Panc1 (cell line): ENCODE measurements around the gene HOXC9.

ENCODE experiments used
- POLR2AphosphoS5 ChIP-seq: IDR thresholded peaks from 2 replicates; pipeline ENCODE4 v1.6.1; 2012; ENCODE audit warnings: mild to moderate bottlenecking, low read depth, low read length, moderate library complexity
- SIN3A ChIP-seq: IDR thresholded peaks from 2 replicates; pipeline ENCODE4 v1.6.1; 2012; ENCODE audit warnings: low read depth, mild to moderate bottlenecking, low read length, moderate library complexity, borderline replicate concordance; ENCODE audit not compliant: insufficient read depth
- TF ChIP-seq, protein P1 (sequence below): fragments of 450-650 bp; IDR thresholded peaks from 2 replicates; pipeline ENCODE4 v1.5.1; 2017; ENCODE audit warnings: mild to moderate bottlenecking
- TF ChIP-seq, protein P2 (sequence below), 2 experiments: IDR thresholded peaks; 2 replicates each; pipeline ENCODE4 v1.6.1; 2011 to 2012; ENCODE audit warnings: low read depth in 2 of 2, control low read depth in 1 of 2, low read length in 1 of 2, mild to moderate bottlenecking in 1 of 2, moderate library complexity in 1 of 2; ENCODE audit not compliant: insufficient read depth in 1 of 2

DNA sequence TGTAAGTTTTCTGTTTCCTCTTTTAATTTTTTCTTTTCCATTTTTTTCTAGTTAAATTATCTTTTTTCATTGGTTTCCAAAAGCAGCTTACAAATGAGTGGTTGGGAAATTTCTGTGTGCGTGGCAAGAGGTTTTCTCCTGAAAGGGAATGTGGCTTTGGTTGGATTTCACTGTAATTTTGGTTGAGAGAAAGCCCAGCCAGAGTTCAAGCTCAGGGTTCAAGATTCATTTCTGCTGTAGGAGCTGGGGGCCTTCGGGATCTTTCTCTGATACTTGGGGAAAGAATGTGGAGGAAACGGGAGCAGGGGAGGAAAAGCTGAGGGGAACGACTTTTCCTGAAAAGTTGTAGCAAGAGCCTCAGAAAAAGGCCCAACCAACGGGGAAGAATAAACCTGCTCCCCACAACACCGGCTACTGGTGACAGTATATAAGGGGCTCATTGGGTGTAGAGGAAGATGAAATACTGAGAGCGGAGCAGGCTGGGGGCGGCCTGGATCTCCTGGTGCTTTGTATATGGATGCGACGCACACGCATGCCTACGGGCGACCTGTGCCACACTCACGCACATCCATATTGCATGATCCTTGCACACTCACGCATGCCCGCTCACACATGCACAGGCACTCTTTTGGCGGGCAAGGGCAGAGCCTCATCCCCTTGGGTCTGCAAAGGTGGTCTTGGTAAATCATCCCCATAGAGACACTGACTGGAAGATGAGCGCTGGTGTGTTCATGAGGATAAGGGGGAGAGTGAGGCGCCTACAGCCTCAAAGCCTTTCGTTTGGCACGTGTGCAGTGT lies 13.1 kb upstream of the HOXC9 start:
- TF ChIP-seq, protein P1, sequence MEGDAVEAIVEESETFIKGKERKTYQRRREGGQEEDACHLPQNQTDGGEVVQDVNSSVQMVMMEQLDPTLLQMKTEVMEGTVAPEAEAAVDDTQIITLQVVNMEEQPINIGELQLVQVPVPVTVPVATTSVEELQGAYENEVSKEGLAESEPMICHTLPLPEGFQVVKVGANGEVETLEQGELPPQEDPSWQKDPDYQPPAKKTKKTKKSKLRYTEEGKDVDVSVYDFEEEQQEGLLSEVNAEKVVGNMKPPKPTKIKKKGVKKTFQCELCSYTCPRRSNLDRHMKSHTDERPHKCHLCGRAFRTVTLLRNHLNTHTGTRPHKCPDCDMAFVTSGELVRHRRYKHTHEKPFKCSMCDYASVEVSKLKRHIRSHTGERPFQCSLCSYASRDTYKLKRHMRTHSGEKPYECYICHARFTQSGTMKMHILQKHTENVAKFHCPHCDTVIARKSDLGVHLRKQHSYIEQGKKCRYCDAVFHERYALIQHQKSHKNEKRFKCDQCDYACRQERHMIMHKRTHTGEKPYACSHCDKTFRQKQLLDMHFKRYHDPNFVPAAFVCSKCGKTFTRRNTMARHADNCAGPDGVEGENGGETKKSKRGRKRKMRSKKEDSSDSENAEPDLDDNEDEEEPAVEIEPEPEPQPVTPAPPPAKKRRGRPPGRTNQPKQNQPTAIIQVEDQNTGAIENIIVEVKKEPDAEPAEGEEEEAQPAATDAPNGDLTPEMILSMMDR = no peak
- TF ChIP-seq SIN3A = no peak
- TF ChIP-seq POLR2AphosphoS5 = no peak
- TF ChIP-seq, protein P2, sequence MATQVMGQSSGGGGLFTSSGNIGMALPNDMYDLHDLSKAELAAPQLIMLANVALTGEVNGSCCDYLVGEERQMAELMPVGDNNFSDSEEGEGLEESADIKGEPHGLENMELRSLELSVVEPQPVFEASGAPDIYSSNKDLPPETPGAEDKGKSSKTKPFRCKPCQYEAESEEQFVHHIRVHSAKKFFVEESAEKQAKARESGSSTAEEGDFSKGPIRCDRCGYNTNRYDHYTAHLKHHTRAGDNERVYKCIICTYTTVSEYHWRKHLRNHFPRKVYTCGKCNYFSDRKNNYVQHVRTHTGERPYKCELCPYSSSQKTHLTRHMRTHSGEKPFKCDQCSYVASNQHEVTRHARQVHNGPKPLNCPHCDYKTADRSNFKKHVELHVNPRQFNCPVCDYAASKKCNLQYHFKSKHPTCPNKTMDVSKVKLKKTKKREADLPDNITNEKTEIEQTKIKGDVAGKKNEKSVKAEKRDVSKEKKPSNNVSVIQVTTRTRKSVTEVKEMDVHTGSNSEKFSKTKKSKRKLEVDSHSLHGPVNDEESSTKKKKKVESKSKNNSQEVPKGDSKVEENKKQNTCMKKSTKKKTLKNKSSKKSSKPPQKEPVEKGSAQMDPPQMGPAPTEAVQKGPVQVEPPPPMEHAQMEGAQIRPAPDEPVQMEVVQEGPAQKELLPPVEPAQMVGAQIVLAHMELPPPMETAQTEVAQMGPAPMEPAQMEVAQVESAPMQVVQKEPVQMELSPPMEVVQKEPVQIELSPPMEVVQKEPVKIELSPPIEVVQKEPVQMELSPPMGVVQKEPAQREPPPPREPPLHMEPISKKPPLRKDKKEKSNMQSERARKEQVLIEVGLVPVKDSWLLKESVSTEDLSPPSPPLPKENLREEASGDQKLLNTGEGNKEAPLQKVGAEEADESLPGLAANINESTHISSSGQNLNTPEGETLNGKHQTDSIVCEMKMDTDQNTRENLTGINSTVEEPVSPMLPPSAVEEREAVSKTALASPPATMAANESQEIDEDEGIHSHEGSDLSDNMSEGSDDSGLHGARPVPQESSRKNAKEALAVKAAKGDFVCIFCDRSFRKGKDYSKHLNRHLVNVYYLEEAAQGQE (IDR thresholded peaks at IDR 0.05; ENCODE audit: insufficient read depth in 1 of 2, low read depth in 2 of 2, low read length in 1 of 2) = no peak
